Activated CD4-positive, alpha-beta T cell treated with anti-CD3 and anti-CD28 coated beads, Interleukin-2, amount 50 U/mL, for 48 hours (primary cell): ENCODE data around the gene TMEM72.

Experiments used
- DNase-seq, 2 experiments: peaks; one replicate each; pipeline ENCODE4 v3.0.0-alpha.2; 2020

The TMEM72 gene

GRCh38 chr10:44890696-44891563 lies 20.2 kb upstream of the TMEM72 start:
- no peak for DNase-seq

- DNase-seq: no peak
Observed at GRCh38 chr10:44891721-44892120, 19.4 kb upstream of the TMEM72 start.

DNA sequence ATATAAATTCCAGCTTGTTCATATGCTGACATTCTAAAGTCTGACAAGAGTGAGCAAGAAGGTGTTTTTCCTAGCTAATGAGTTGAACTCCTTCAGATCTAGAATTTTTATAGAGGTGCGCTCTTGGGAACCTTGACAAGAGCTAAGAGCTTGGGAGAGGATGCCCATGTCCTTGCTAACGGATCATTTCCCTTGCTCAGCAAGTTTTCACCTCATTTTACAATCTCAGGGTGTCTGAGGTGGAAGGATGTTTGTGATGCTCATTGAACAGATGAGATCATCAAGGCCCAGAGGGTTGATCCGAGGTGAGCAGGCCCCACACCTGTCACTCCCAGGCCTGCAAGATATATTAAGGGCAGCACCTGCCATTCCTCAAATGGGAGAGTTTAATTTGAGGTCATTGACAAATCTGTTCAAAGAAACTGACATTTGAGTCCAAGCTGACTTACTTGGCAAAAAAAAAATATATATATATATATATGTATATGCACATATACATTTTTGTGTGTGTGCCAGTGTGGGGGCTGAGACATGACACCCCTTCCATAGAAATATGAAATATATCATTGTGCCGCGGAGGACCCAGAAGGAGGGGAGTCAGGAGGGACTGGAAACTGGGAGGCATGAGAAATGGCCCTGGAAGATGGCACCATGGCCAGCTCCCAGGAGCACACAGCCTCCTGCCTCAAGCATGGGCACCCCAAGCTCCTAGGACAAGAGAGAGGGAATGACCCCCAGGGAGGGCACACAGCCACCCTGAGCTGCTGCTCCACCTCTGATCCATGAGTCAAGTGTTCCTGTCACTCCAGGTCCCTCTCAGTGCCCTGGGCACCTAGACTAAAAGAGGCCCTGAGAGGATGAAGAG lies 17.3 kb upstream of the TMEM72 start:
- DNase-seq: no peak

DNA sequence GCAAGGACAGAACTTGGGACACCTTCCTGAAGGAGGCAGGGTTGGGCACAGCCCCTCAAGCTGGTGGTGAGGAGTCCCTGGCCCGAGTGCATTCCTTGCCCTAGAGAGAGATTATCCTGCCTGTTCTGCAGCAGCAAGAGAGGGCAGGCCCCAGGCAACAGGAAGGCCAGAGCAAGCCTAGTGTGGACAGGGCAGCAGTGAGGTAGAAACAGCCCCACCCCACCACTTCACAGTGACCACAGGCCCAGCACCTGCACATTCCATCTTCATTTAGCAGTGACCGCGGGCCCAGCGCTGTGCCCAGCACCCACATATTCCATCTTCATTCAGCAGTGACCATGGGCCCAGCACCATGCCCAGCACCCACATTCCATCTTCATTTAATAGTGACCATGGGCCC lies 16.4 kb upstream of the TMEM72 start:
- no peak for DNase-seq

- no peak for DNase-seq
Observed at GRCh38 chr10:44895280-44895679, 15.9 kb upstream of the TMEM72 start.

DNA sequence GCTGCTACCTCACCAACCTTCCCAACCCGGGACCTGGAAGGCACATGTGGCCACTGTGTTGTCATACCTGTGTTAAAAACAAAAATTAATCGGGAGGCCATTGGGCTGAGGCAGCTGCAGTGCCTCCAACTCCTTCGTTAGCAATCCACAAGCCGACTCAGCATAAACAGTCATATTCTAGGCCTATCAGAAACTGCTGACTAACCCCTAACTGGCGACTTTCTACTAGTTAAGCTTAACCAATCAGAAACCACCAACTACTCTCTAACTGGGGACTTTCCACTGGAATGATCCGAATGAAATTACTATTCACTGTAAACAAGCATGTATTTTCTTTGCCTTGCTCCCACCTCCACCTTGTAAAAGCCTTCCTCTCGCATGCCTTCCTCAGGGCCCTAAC lies 14.1 kb upstream of the TMEM72 start:
- no peak for DNase-seq

DNA sequence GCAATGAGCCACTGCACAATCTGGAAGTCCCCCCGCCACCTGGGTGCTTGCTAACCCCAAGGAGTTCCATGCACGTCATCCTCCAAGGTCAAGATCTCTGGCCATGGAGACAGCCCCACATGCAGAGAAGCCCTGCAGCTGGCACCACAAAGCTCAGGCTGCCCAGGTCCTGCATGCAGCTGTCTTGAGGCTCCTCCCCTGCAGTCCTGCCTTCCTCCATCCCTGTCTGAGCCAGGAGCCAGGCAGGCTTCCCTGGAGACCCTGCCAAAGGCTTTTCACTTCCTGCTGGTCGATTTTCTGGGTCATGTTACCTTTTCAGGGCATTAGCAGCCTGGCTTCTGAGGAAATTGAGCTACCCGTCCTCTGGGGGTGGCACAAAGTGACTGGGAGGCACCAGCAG lies 12.5 kb upstream of the TMEM72 start:
- no peak for DNase-seq

- no peak for DNase-seq
Observed at GRCh38 chr10:44899450-44900080, 11.6 kb upstream of the TMEM72 start.

DNA sequence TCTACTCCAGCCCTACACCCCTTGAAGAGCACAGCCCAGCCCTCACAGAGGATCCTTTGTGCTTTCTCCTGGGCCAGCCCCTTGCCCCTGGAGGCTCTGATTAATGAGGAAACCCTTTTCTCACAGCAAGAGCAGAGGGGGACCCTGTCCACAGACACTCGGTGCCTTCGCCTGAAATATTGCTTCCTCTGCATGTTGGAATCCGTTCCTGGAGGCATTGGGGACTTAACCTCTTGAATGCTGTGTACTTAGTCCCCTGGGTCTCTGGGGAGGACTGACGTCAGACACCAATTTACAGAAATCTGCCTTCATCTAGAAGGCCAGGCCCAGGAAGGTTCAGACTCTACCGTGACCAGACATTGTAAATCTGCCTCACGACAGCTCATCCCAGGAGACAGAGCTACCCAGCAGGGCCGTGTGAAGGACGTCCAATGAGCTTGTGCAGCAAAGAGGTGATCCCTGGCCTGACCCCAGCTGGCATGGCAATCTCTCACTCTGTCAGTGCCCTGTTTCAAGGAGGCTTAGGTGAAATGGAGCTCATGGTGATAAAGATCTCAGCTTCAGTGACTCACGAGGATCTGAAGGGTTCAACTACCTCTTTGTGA lies 8.1 kb upstream of the TMEM72 start:
- DNase-seq: no peak

DNA sequence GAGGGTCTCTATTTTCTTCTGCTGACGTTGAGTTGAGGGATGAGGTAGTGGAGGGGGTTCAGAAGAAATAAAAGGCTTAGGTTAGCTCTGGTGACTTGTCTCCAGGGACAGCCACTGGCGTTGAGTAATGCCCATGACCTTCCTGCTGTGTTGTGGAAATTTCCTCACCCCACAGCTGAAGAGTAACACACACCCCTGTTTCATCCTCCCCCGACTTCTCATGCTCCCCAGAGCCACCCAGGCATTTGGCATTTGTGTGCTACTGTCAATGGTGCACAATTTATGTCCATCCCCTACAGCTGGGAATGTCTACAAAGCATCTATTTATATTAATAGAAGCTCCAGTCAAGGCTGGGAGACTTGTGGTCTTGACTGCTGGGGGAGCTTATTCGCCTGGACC lies 4.7 kb upstream of the TMEM72 start:
- no peak for DNase-seq

- no peak for DNase-seq
Observed at GRCh38 chr10:44907556-44907955, 3.6 kb upstream of the TMEM72 start.

- DNase-seq: no peak
Observed at GRCh38 chr10:44908066-44908749, 2.9 kb upstream of the TMEM72 start.

DNA sequence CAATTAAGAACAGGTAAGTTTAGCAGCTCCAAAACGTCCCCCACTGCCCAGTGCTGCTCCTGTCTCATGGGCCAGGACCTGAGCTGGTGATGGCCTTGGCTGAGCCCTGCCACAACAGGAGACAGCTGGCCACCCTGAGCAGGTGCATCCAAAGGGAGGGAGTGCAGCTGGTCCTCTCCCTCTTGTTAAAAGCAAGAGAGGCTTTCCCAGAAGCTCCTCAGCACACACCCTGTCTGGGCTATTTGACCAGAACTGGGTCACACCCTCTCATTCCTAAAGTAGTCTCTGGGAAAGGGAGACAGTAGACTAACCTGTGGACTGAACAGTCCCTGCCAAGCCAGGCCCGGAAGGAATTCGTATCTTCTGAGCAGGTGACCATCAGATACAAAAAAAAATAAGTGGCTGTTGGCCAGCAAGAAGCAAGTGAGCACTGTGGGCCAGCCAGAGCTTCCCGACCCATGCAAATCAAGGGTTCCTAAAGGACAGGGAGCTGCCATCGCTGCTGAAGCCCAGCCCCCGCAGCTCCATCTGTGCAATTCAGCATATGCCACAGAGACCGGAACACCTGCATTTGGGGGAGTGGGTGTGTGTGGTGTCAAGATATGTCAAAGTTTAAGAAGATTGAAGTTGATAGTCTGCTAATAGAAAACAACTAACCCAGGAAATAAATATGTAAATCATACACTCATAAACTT lies 2.1 kb upstream of the TMEM72 start:
- no peak for DNase-seq

DNA sequence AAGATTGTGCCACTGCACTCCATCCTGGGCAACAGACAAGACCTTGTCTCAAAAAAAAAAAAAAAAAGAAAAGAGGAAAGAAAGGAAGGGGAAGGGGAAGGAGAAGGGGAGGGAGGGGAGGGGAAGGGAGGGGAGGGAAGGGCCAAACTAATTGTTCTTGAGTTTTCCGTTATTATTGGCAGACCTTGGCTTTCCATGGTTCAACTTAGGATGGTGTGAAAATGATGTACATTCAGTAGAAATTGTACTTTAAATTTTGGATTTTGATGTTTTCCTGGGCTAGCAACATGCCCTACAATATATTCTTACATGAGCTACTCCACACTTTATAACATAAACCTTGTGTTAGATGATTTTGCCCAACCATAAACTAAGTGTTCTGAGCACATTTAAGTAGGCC lies 1.2 kb upstream of the TMEM72 start:
- DNase-seq: no peak

DNA sequence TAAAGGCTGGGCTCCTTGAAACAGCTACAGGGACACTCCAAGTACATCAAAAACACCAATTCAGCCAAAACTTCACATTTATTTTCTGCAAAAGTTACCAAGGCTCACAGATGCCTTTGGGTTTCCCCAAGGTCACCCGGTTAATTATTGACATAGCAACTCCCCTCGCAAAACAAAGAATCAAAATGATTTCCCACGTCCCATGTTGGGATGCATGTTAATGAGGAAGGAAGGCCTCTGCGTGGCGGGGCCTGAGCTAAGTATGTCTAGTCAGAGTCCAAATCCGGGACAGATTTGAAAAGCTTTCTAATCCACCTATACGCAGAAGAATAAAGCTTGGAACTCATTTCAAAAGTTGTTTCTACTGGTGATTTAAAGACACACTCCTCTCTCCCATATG lies 535 bp upstream of the TMEM72 start:
- DNase-seq: no peak

GRCh38 chr10:44911951-44912350 lies 814 bp downstream of the TMEM72 start:
- no peak for DNase-seq

DNA sequence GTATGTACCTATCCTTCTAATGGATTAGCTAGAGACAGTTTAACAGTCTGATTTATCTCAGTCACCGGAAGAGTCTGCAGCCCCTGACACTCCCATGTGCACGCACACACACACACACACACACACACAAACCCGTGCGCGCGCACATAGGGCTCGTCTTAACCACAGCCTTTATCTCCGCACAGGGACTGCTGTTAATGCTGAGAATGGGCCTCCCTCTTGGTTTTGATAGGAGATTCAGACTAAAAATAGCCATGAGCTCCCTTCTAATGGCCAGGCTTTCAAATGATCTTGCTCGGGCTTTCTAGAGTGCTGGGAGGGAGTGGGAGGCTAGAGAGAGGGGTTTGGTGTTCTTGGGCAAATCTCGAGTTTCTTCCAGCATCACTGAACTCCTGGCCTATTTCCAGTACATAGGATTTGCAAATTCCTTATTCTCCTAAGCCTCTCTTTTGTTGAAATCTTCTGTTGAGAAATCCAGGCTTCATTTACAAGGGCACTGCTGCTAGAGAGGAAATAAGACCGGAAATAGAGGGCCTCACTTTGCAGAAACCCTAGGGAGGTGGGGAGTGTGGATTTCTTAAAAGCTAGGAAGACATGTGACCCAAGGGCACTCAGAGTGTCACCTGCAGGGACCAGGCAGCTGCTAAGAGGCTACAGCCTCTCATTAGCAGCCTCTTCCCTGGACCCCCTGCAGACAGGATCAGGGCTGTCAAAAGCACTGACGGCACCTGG lies 2.4 kb downstream of the TMEM72 start:
- DNase-seq: no peak

DNA sequence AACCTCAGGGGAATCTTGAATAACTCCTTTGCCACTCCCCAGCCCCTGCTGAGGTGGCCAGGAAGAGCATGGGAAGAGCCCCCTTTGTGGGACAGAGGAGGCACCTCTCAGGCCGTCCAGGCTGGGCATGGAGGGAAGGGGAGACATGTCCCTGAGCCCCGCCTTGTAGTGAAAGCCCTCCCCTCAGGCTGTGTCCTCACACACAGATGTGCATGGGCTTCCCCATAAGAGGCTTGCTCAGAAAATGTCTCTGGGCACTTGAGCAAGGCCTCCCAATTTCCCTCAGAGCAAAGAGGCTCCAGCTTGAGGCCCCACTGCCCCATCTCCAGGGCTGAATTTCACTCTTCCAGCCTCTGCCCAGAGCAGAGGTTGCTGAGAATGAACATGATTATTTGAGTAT lies 3.8 kb downstream of the TMEM72 start:
- DNase-seq: no peak

DNA sequence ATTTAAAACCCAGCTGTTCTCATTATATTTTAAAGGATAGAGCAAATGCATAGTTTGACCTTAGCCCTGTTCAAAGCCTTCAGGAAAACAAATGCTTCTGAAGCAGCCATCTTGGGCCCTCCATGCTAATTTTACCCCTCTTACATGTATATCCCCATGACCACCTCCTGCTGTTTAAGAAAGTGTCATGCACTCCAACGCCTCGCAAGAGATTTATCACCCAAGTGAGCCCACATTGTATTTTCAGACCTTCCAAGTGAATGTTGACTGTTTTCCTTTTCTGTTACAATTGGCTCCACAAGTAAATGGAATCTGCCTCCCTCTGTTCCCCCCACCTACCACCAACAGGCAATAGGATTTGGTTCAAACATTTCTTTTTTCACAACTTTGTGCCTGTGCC lies 5.3 kb downstream of the TMEM72 start:
- DNase-seq: no peak

DNA sequence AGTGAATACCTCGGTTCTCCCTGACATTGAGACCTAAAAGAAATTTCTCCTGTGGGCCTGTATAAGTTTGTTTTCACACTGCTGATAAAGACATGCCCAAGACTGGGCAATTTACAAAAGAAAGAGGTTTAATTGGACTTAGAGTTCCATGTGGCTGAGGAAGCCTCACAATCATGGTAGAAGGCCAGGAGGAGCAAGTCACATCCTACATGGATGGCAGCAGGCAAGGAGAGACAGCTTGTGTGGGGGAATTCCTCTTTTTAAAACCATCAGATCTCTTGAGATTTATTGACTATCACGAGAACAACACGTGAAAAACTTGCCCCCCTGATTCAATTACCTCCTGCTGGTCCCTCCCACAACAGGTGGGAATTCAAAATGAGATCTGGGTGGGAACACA lies 6.7 kb downstream of the TMEM72 start:
- no peak for DNase-seq

- DNase-seq: no peak
Observed at GRCh38 chr10:44920252-44920651, 9.1 kb downstream of the TMEM72 start.
